ENCODE results near the gene TRAPPC10. TPM values are rescaled to one million over a fixed set of nuclear protein-coding genes. Genes with fewer than 3 reads are reported as not detected.

TRAPPC10 gene
- total and polyA plus RNA-seq, 2 experiments from 2014 or later: 12.9 to 16.6 TPM

DNA sequence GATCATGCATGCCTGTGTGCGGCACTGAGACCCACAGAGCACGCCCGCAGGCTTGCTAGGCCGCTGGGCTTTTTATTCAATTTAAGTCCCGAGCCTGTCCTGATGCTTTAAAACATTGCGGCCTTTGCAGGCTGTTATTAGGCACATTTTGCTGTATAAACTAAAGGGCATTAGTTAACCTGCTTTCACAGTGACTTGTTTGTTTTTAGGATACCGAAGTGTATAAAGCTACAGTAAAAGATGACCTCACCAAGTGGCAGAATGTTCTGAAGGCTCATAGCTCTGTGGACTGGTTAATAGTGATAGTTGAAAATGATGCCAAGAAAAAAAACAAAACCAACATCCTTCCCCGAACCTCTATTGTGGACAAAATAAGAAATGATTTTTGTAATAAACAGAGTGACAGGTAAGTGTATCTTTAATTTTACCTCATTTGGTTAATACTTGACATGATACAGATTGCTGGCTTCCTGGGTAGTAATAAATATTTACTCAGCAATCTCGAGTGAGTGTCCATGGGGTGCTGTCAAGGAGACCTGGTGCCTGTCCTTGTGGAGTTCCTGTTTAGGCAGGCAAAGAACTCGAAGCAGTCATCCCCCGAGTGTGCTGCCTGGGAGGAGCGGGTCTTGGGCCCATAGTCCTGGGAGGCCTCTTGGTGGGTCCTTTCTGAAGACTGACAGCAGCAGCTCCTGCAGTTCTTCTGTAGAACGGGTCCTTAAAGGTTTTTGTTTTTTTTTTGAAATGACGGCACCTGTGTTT, 40.1 kb downstream of the TRAPPC10 start:
- Histone ChIP-seq H3K9me3 (ENCODE audit: low read depth) (no peaks in the 10 kb centered on the region), H3K4me3 (no peak overlapping the region), H4K20me1 (ENCODE audit: insufficient read depth, poor library complexity, severe bottlenecking) (no peaks in the 10 kb centered on the region), H3K27ac (peak overlapping the region; percentile 37), H3K79me2 (peaks cover 52% of the 10 kb centered on the region), H3K36me3 (replicated peaks; ENCODE audit: insufficient read depth, low read depth) (no peaks in the 10 kb centered on the region), H3K4me2 (no peak overlapping the region), H3K9me2 (replicated peaks; ENCODE audit: insufficient read depth) (no peaks in the 10 kb centered on the region), H3K27me3 (no peaks in the 10 kb centered on the region), H2AFZ (no peak overlapping the region), H3K4me1 (ENCODE audit: insufficient read depth) (peaks cover 7% of the 10 kb centered on the region)
- 78% methylated on average over 14 of the region's 14 CpGs for WGBS (ENCODE audit: low lambda C conversion rate, missing lambda C conversion rate)
- DNase-seq (ENCODE audit: low spot score): no peak
- TF ChIP-seq EZH2phosphoT487 (IDR thresholded peaks at IDR 0.05; ENCODE audit: low read depth, severe bottlenecking, unreplicated experiment): no peak
- TF ChIP-seq, protein P1, sequence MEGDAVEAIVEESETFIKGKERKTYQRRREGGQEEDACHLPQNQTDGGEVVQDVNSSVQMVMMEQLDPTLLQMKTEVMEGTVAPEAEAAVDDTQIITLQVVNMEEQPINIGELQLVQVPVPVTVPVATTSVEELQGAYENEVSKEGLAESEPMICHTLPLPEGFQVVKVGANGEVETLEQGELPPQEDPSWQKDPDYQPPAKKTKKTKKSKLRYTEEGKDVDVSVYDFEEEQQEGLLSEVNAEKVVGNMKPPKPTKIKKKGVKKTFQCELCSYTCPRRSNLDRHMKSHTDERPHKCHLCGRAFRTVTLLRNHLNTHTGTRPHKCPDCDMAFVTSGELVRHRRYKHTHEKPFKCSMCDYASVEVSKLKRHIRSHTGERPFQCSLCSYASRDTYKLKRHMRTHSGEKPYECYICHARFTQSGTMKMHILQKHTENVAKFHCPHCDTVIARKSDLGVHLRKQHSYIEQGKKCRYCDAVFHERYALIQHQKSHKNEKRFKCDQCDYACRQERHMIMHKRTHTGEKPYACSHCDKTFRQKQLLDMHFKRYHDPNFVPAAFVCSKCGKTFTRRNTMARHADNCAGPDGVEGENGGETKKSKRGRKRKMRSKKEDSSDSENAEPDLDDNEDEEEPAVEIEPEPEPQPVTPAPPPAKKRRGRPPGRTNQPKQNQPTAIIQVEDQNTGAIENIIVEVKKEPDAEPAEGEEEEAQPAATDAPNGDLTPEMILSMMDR (IDR thresholded peaks at IDR 0.05; ENCODE audit: poor library complexity): no peak
- no peak for TF ChIP-seq EZH2 (IDR thresholded peaks at IDR 0.05; ENCODE audit: borderline replicate concordance)

DNA sequence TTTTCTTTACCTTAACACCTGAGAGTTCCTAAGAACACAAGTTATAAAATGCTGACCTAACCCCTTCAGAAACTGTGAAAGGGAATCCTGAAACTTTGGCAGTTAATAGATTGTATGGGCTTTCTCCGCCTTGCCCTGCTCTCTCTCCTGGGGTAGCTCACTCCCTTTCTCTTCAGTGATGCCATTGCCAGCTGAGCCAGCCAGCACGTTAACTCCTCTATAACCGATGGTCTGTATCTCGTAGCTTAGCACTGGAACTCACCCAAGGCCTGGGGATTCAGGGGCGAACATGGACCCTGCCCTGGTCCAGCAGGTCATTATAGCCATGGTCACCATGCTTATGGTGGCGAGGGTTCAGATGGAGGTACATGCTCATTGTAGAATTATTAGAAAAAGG, 40.7 kb downstream of the TRAPPC10 start:
- no peak overlapping the region for H3K4me2 ChIP-seq
- no peaks in the 10 kb centered on the region for H3K27me3 ChIP-seq
- DNase-seq (ENCODE audit: low spot score): no peak
- H3K27ac ChIP-seq: peak overlapping the region; percentile 37
- H3K9me2 ChIP-seq (replicated peaks; ENCODE audit: insufficient read depth): no peaks in the 10 kb centered on the region
- no peaks in the 10 kb centered on the region for H3K36me3 ChIP-seq (replicated peaks; ENCODE audit: insufficient read depth, low read depth)
- no peak overlapping the region for H3K4me3 ChIP-seq
- no peak overlapping the region for H2AFZ ChIP-seq
- no peaks in the 10 kb centered on the region for H3K9me3 ChIP-seq (ENCODE audit: low read depth)
- WGBS (ENCODE audit: low lambda C conversion rate, missing lambda C conversion rate): 95% methylated on average over 6 of the region's 6 CpGs
- TF ChIP-seq, protein P1 (IDR thresholded peaks at IDR 0.05; ENCODE audit: poor library complexity): no peak
- no peak for TF ChIP-seq EZH2 (IDR thresholded peaks at IDR 0.05; ENCODE audit: borderline replicate concordance)
- no peak for TF ChIP-seq EZH2phosphoT487 (IDR thresholded peaks at IDR 0.05; ENCODE audit: low read depth, severe bottlenecking, unreplicated experiment)
- no peaks in the 10 kb centered on the region for H4K20me1 ChIP-seq (ENCODE audit: insufficient read depth, poor library complexity, severe bottlenecking)
- peaks cover 7% of the 10 kb centered on the region for H3K4me1 ChIP-seq (ENCODE audit: insufficient read depth)
- H3K79me2 ChIP-seq: peaks cover 48% of the 10 kb centered on the region

DNA sequence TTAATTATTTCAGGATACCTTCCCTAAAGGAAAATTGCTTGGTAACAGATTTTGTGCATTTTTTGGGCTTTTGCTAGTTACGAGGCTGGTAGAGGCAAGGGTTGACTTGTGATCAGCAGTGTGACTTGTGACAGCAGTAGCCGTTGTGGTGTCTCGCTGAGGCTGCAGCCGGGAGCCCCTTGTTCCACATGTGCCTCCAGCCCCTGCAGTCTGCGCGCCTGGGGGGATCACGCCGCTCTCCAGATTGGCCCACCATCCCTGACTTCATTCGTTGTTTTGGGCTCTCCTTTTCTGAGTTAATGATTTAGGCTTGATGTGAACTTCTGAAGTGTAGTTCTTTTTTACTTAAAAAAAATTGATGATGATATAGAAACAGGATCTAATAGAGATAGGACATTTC, 41.5 kb downstream of the TRAPPC10 start:
- 96% methylated on average over 9 of the region's 9 CpGs for WGBS (ENCODE audit: low lambda C conversion rate, missing lambda C conversion rate)
- Histone ChIP-seq H3K4me1 (ENCODE audit: insufficient read depth) (peaks cover 7% of the 10 kb centered on the region), H4K20me1 (ENCODE audit: insufficient read depth, poor library complexity, severe bottlenecking) (no peaks in the 10 kb centered on the region), H3K4me2 (no peak overlapping the region), H2AFZ (no peak overlapping the region), H3K79me2 (peaks cover 41% of the 10 kb centered on the region), H3K27ac (no peak overlapping the region), H3K4me3 (no peak overlapping the region), H3K9me3 (ENCODE audit: low read depth) (no peaks in the 10 kb centered on the region), H3K9me2 (replicated peaks; ENCODE audit: insufficient read depth) (no peaks in the 10 kb centered on the region), H3K36me3 (replicated peaks; ENCODE audit: insufficient read depth, low read depth) (no peaks in the 10 kb centered on the region), H3K27me3 (no peaks in the 10 kb centered on the region)
- TF ChIP-seq, protein P1 (IDR thresholded peaks at IDR 0.05; ENCODE audit: poor library complexity): no peak
- no peak for TF ChIP-seq EZH2 (IDR thresholded peaks at IDR 0.05; ENCODE audit: borderline replicate concordance)
- TF ChIP-seq EZH2phosphoT487 (IDR thresholded peaks at IDR 0.05; ENCODE audit: low read depth, severe bottlenecking, unreplicated experiment): no peak
- no peak for DNase-seq (ENCODE audit: low spot score)

Measured in hepatocyte (in vitro differentiated cells).